ENCODE measurements around the gene FBXL7.

The FBXL7 gene

GRCh38 chr5:15959370-15960164, 459.6 kb downstream of the FBXL7 start:
- TF ChIP-seq CTCF (IDR thresholded peaks at IDR 0.05; ENCODE audit: insufficient read depth, low read length, poor library complexity, severe bottlenecking) = no peak
- DNase-seq (ENCODE audit: extremely low read depth, insufficient read length) = no peak
- Histone ChIP-seq H3K36me3 (ENCODE audit: control insufficient read depth, insufficient read depth, low read length) (no peaks in the 10 kb centered on the region), H3K27me3 (replicated peaks; ENCODE audit: control insufficient read depth, insufficient read depth, low read length) (no peaks in the 10 kb centered on the region), H3K4me3 (replicated peaks; ENCODE audit: low read depth, low read length) (no peak overlapping the region)

DNA sequence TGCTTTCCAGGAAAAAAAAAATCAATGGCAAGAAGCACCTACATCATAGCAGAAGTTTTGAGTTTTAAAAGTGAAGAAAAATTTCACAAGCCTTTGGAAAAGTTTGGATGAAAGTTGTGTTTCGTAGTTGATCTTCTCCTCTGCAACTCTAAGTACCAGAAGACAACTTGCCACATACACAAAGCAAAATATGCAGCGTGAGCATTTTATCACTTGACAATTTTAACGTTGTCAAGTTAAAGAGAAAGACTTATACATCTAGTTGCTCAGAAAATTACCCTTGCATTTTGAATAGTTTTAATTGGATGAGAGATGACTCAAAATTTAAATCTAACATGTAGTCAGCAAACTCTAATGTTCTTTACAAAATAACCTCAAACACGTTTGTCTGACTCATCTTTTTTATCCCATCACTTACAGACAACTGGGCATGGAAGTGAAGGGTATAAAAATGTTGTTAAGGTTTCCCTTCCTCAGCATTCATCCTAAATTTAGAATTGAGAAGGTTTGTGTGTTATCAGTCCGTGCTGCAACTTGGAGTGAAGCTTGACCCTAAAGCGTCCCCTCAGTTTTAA, 466.2 kb downstream of the FBXL7 start:
- no peaks in the 10 kb centered on the region for H3K36me3 ChIP-seq (ENCODE audit: control insufficient read depth, insufficient read depth, low read length)
- no peaks in the 10 kb centered on the region for H3K27me3 ChIP-seq (replicated peaks; ENCODE audit: control insufficient read depth, insufficient read depth, low read length)
- H3K4me3 ChIP-seq (replicated peaks; ENCODE audit: low read depth, low read length) = no peak overlapping the region
- DNase-seq (ENCODE audit: extremely low read depth, insufficient read length) = no peak
- no peak for TF ChIP-seq CTCF (IDR thresholded peaks at IDR 0.05; ENCODE audit: insufficient read depth, low read length, poor library complexity, severe bottlenecking)

DNA sequence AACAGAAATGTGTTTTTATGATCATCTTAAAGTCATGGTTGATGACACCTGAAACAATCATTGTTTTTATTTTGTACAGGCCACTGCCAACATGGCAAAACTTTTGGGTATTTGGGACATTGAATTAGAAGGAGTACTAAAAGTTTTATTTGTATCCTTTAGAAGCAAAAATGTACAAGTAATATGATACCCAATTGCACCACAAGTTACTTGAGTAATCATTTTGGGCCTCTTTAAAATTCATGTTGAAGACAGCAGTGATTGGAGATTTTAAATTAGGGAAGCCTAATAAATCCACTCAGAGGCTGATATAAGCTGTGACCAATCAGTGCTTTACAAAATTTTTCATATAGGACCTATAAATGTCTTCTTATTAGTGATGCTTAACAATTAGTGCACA, 466.7 kb downstream of the FBXL7 start:
- no peaks in the 10 kb centered on the region for H3K36me3 ChIP-seq (ENCODE audit: control insufficient read depth, insufficient read depth, low read length)
- DNase-seq (ENCODE audit: extremely low read depth, insufficient read length) = no peak
- TF ChIP-seq CTCF (IDR thresholded peaks at IDR 0.05; ENCODE audit: insufficient read depth, low read length, poor library complexity, severe bottlenecking) = no peak
- H3K27me3 ChIP-seq (replicated peaks; ENCODE audit: control insufficient read depth, insufficient read depth, low read length) = no peaks in the 10 kb centered on the region
- H3K4me3 ChIP-seq (replicated peaks; ENCODE audit: low read depth, low read length) = no peak overlapping the region

GRCh38 chr5:15968993-15969392, 469.0 kb downstream of the FBXL7 start:
- Histone ChIP-seq H3K27me3 (replicated peaks; ENCODE audit: control insufficient read depth, insufficient read depth, low read length) (no peaks in the 10 kb centered on the region), H3K4me3 (replicated peaks; ENCODE audit: low read depth, low read length) (no peak overlapping the region), H3K36me3 (ENCODE audit: control insufficient read depth, insufficient read depth, low read length) (no peaks in the 10 kb centered on the region)
- DNase-seq (ENCODE audit: extremely low read depth, insufficient read length) = no peak
- no peak for TF ChIP-seq CTCF (IDR thresholded peaks at IDR 0.05; ENCODE audit: insufficient read depth, low read length, poor library complexity, severe bottlenecking)

GRCh38 chr5:15977851-15978250, 477.9 kb downstream of the FBXL7 start:
- H3K27me3 ChIP-seq (replicated peaks; ENCODE audit: control insufficient read depth, insufficient read depth, low read length) = no peaks in the 10 kb centered on the region
- no peak for TF ChIP-seq CTCF (IDR thresholded peaks at IDR 0.05; ENCODE audit: insufficient read depth, low read length, poor library complexity, severe bottlenecking)
- H3K4me3 ChIP-seq (replicated peaks; ENCODE audit: low read depth, low read length) = no peak overlapping the region
- H3K36me3 ChIP-seq (ENCODE audit: control insufficient read depth, insufficient read depth, low read length) = no peaks in the 10 kb centered on the region
- DNase-seq (ENCODE audit: extremely low read depth, insufficient read length) = no peak
